Fibroblast of the conjunctiva (primary cell): Measurements from ENCODE around the gene MRPL54.
"Not testable (repeated sequence)": the region's sequence is repeated elsewhere in the genome, so short reads cannot be mapped to it uniquely, and the experiment has no call there.

Source experiments
- DNase-seq: peaks from one replicate; pipeline ENCODE4 v3.0.0-alpha.2; 2010; ENCODE audit warnings: low read depth

MRPL54 gene

GRCh38 chr19:3740431-3740830 lies 22.1 kb upstream of the MRPL54 start:
- no peak for DNase-seq

GRCh38 chr19:3743486-3743885 lies 19.0 kb upstream of the MRPL54 start:
- no peak for DNase-seq

- no peak for DNase-seq
These were observed 17.0 kb upstream of the MRPL54 start for GRCh38 chr19:3745363-3746045.

GRCh38 chr19:3746371-3747056 lies 16.0 kb upstream of the MRPL54 start:
- DNase-seq = no peak

- no peak for DNase-seq
These were observed 13.5 kb upstream of the MRPL54 start for GRCh38 chr19:3748965-3749364.

GRCh38 chr19:3750211-3750610 lies 12.3 kb upstream of the MRPL54 start:
- no peak for DNase-seq

GRCh38 chr19:3751236-3751635 lies 11.2 kb upstream of the MRPL54 start:
- DNase-seq = no peak

- DNase-seq = no peak
These were observed 10.0 kb upstream of the MRPL54 start for GRCh38 chr19:3752492-3752891.

GRCh38 chr19:3753631-3754410 lies 8.7 kb upstream of the MRPL54 start:
- DNase-seq = no peak

GRCh38 chr19:3757705-3758104 lies 4.8 kb upstream of the MRPL54 start:
- DNase-seq = not testable (repeated sequence)

GRCh38 chr19:3758297-3758696 lies 4.2 kb upstream of the MRPL54 start:
- DNase-seq = not testable (repeated sequence)

GRCh38 chr19:3759482-3760254 lies 2.8 kb upstream of the MRPL54 start:
- DNase-seq = no peak

- DNase-seq = no peak
These were observed 1.6 kb upstream of the MRPL54 start for GRCh38 chr19:3760871-3761361.

GRCh38 chr19:3761382-3762129 lies 926 bp upstream of the MRPL54 start, which contains the start of gene APBA3:
TSS of gene APBA3 (minus strand) at chr19:3761692. CDS start at chr19:3760264, 1,428 bp downstream.
- DNase-seq = peak; percentile 81

- no peak for DNase-seq
These were observed 380 bp upstream of the MRPL54 start for GRCh38 chr19:3762130-3762473.

- DNase-seq = no peak
These were observed 2.6 kb downstream of the MRPL54 start for GRCh38 chr19:3765121-3765520.

- not testable (repeated sequence) for DNase-seq
These were observed 3.3 kb downstream of the MRPL54 start for GRCh38 chr19:3765757-3766156.

GRCh38 chr19:3766520-3766919 lies 4.0 kb downstream of the MRPL54 start:
- no peak for DNase-seq

- DNase-seq = no peak
These were observed 4.6 kb downstream of the MRPL54 start for GRCh38 chr19:3767050-3767449.

GRCh38 chr19:3768015-3768747 lies 5.7 kb downstream of the MRPL54 start:
- DNase-seq = no peak

- no peak for DNase-seq
These were observed 6.2 kb downstream of the MRPL54 start for GRCh38 chr19:3768748-3769099.
